Right atrium auricular region (tissue), 2 donors: ENCODE measurements around the gene PRKD2. TPM values are rescaled to one million over a fixed set of nuclear protein-coding genes. Genes with fewer than 3 reads are reported as not detected.

Source experiments
- DNase-seq: peaks from one replicate; pipeline ENCODE4 v3.0.0-alpha.2; 2019; ENCODE audit warnings: low spot score
- H3K27ac ChIP-seq, 2 donors: fragments of 200-600 bp; sonication (generic); 1 replicate in 1 of 2; 2 replicates in 1 of 2; pipeline ENCODE4 v1.5.1; 2016 to 2019
- H3K27me3 ChIP-seq, 2 donors: fragments of 200-600 bp; sonication (generic); one replicate each; pipeline versions ENCODE4 v1.5.1 to v1.6.0; 2017 to 2019
- H3K36me3 ChIP-seq: fragments of 200-600 bp; sonication (generic); one replicate; pipeline ENCODE4 v1.5.1; 2016
- H3K4me1 ChIP-seq, 2 donors: fragments of 200-600 bp; sonication (generic); one replicate each; pipeline versions ENCODE4 v1.5.1 to v1.6.0; 2017 to 2019
- H3K4me3 ChIP-seq, 2 donors: fragments of 200-600 bp; sonication (generic); 1 replicate in 1 of 2; 2 replicates in 1 of 2; pipeline ENCODE4 v1.5.1; 2017 to 2019; ENCODE audit warnings: mild to moderate bottlenecking in 1 of 2, moderate library complexity in 1 of 2
- H3K9me3 ChIP-seq, 2 donors: fragments of 200-600 bp; sonication (generic); one replicate each; pipeline ENCODE4 v1.5.1; 2019
- CTCF ChIP-seq, 2 donors: fragments of 200-600 bp; sonication (generic); IDR thresholded peaks; one replicate each; pipeline ENCODE4 v1.5.1; 2019; ENCODE audit warnings: antibody characterized with exemption in 2 of 2
- total RNA-seq, 2 donors: library from RNA; depleted of rRNA; stranded (reverse); fragments of >200 nt; gene quantifications; one replicate each; pipeline ENCODE4 v1.1.0, GENCODE V29; 2016

PRKD2 gene
- total RNA-seq, 2 donors from 2014 or later = 8.6 to 19.2 TPM

GRCh38 chr19:46718157-46718933, 1.4 kb upstream of the PRKD2 start:
- Histone ChIP-seq H3K4me3 (no peak overlapping the region), H3K27ac (peak overlapping the region; percentile 84 to 90), H3K9me3 (no peaks in the 10 kb centered on the region), H3K36me3 (peaks cover 34% of the 10 kb centered on the region), H3K4me1 (peaks cover 0 to 34% of the 10 kb centered on the region in 2 donors), H3K27me3 (no peaks in the 10 kb centered on the region)
- TF ChIP-seq CTCF (IDR thresholded peaks at IDR 0.05) = no peak
- DNase-seq = no peak

GRCh38 chr19:46717716-46718143, 816 bp upstream of the PRKD2 start:
- DNase-seq = no peak
- Histone ChIP-seq H3K27ac (peak overlapping the region; percentile 84 to 90), H3K4me1 (peaks cover 0 to 34% of the 10 kb centered on the region in 2 donors), H3K27me3 (no peaks in the 10 kb centered on the region), H3K4me3 (peak overlapping the region; percentile 81 to 87), H3K36me3 (peaks cover 28% of the 10 kb centered on the region), H3K9me3 (no peaks in the 10 kb centered on the region)
- no peak for TF ChIP-seq CTCF (IDR thresholded peaks at IDR 0.05)

- Histone ChIP-seq H3K4me3 (peak overlapping the region; percentile 81 to 87), H3K27ac (peak overlapping the region; percentile 84 to 90), H3K9me3 (no peaks in the 10 kb centered on the region), H3K36me3 (peaks cover 17% of the 10 kb centered on the region), H3K4me1 (peaks cover 0 to 34% of the 10 kb centered on the region in 2 donors), H3K27me3 (no peaks in the 10 kb centered on the region)
- no peak for DNase-seq
- no peak for TF ChIP-seq CTCF (IDR thresholded peaks at IDR 0.05)
Observed at GRCh38 chr19:46716672-46717033, 261 bp downstream of the PRKD2 start.

GRCh38 chr19:46715975-46716671, 791 bp downstream of the PRKD2 start:
- H3K36me3 ChIP-seq = peaks cover 12% of the 10 kb centered on the region
- peaks cover 0 to 34% of the 10 kb centered on the region in 2 donors for H3K4me1 ChIP-seq
- TF ChIP-seq CTCF (IDR thresholded peaks at IDR 0.05) = no peak
- no peaks in the 10 kb centered on the region for H3K9me3 ChIP-seq
- H3K27ac ChIP-seq = peak overlapping the region; percentile 84 to 90
- H3K4me3 ChIP-seq = peak overlapping the region; percentile 81 to 87
- DNase-seq = no peak
- no peaks in the 10 kb centered on the region for H3K27me3 ChIP-seq

GRCh38 chr19:46715620-46715974, 1.3 kb downstream of the PRKD2 start:
- Histone ChIP-seq H3K4me1 (peaks cover 0 to 34% of the 10 kb centered on the region in 2 donors), H3K27ac (peak overlapping the region; percentile 84 to 90), H3K9me3 (no peaks in the 10 kb centered on the region), H3K4me3 (peak overlapping the region; percentile 81 to 87), H3K36me3 (peaks cover 7% of the 10 kb centered on the region), H3K27me3 (no peaks in the 10 kb centered on the region)
- DNase-seq = no peak
- no peak for TF ChIP-seq CTCF (IDR thresholded peaks at IDR 0.05)
